ENCODE measurements around the gene MSMB. TPM values are rescaled to one million over a fixed set of nuclear protein-coding genes. Genes with fewer than 3 reads are reported as not detected.

MSMB gene
- polyA plus RNA-seq, 1 donor (not counting 4 experiments of a cell fraction or from before 2014, with no cell fraction given), result not detected

- Histone ChIP-seq H3K4me2 (ENCODE audit: control insufficient read depth, extremely low read depth, insufficient read depth, low read depth, low read length) (no peak overlapping the region), H3K4me3 (ENCODE audit: control insufficient read depth in 2 of 3, extremely low read depth in 1 of 3, insufficient read depth in 2 of 3, low read depth in 1 of 3, low read length in 3 of 3) (no peak overlapping the region), H2AFZ (ENCODE audit: control insufficient read depth, low read length) (no peak overlapping the region), H3K9ac (ENCODE audit: control insufficient read depth, extremely low read depth, insufficient read depth, low read length) (no peak overlapping the region), H3K4me1 (ENCODE audit: control insufficient read depth, extremely low read depth, insufficient read depth, low read length) (no peaks in the 10 kb centered on the region), H3K36me3 (ENCODE audit: control insufficient read depth in 2 of 2, extremely low read depth in 1 of 2, insufficient read depth in 2 of 2, low read length in 2 of 2) (no peaks in the 10 kb centered on the region), H4K20me1 (ENCODE audit: control insufficient read depth, extremely low read depth, insufficient read depth, low read length) (no peaks in the 10 kb centered on the region), H3K9me3 (ENCODE audit: control insufficient read depth, low read depth, low read length) (no peaks in the 10 kb centered on the region), H3K27ac (ENCODE audit: control insufficient read depth, insufficient read depth, low read length) (no peak overlapping the region), H3K79me2 (ENCODE audit: control insufficient read depth, insufficient read depth, low read length) (no peaks in the 10 kb centered on the region), H3K9me1 (ENCODE audit: control insufficient read depth, extremely low read depth, insufficient read depth, low read length) (no peaks in the 10 kb centered on the region), H3K27me3 (ENCODE audit: control insufficient read depth, extremely low read depth, insufficient read depth, low read length) (no peaks in the 10 kb centered on the region)
- TF ChIP-seq EZH2 (IDR thresholded peaks at IDR 0.05; ENCODE audit: low read length) (no peak), CTCF (optimal IDR thresholded peaks at IDR 0.05 in 1 of 3, IDR thresholded peaks at IDR 0.05 in 1 of 3, conservative IDR thresholded peaks at IDR 0.05 in 1 of 3; ENCODE audit: extremely low read depth in 1 of 3, insufficient read depth in 2 of 3, low read length in 3 of 3) (no peak)
- dilution Hi-C loops (cut with MboI; ENCODE audit: extremely low pct_ligation_motif_present, low sequenced_read_pairs), result no loop called here
- DNase-seq (ENCODE audit: low read depth, low spot score), result no peak
- FAIRE-seq, result no peak
These were observed 31.1 kb upstream of the MSMB start for GRCh38 chr10:46077141-46077554.

DNA sequence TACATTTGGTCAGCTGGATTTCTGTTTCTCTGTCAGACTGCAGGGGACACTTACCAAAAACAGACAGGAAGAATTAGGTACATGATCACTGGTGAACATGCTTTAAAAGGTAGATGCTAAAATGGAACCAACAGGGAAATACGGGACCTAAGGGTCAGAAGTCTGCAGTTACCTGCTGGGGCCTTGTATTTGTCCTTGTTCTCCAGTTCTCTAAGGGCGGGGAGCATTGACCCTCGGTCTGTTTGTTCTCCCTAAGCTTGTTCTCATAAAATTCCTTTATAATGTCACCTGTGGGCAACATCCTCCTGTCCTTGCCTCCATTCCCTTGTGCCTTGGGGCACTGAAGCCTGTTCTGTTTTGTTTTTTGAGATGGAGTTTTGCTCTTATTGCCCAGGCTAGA lies 29.8 kb upstream of the MSMB start:
- Histone ChIP-seq H3K4me2 (ENCODE audit: control insufficient read depth, extremely low read depth, insufficient read depth, low read depth, low read length) (no peak overlapping the region), H2AFZ (ENCODE audit: control insufficient read depth, low read length) (no peak overlapping the region), H3K27ac (ENCODE audit: control insufficient read depth, insufficient read depth, low read length) (no peak overlapping the region), H3K36me3 (ENCODE audit: control insufficient read depth in 2 of 2, extremely low read depth in 1 of 2, insufficient read depth in 2 of 2, low read length in 2 of 2) (no peaks in the 10 kb centered on the region), H3K9me3 (ENCODE audit: control insufficient read depth, low read depth, low read length) (no peaks in the 10 kb centered on the region), H3K27me3 (ENCODE audit: control insufficient read depth, extremely low read depth, insufficient read depth, low read length) (no peaks in the 10 kb centered on the region), H3K9ac (ENCODE audit: control insufficient read depth, extremely low read depth, insufficient read depth, low read length) (no peak overlapping the region), H3K4me3 (ENCODE audit: control insufficient read depth in 2 of 3, extremely low read depth in 1 of 3, insufficient read depth in 2 of 3, low read depth in 1 of 3, low read length in 3 of 3) (no peak overlapping the region), H3K9me1 (ENCODE audit: control insufficient read depth, extremely low read depth, insufficient read depth, low read length) (no peaks in the 10 kb centered on the region), H3K79me2 (ENCODE audit: control insufficient read depth, insufficient read depth, low read length) (no peaks in the 10 kb centered on the region), H4K20me1 (ENCODE audit: control insufficient read depth, extremely low read depth, insufficient read depth, low read length) (no peaks in the 10 kb centered on the region), H3K4me1 (ENCODE audit: control insufficient read depth, extremely low read depth, insufficient read depth, low read length) (no peaks in the 10 kb centered on the region)
- DNase-seq (ENCODE audit: low read depth, low spot score), result no peak
- TF ChIP-seq EZH2 (IDR thresholded peaks at IDR 0.05; ENCODE audit: low read length), result no peak
- no peak for TF ChIP-seq CTCF (optimal IDR thresholded peaks at IDR 0.05 in 1 of 3, IDR thresholded peaks at IDR 0.05 in 1 of 3, conservative IDR thresholded peaks at IDR 0.05 in 1 of 3; ENCODE audit: extremely low read depth in 1 of 3, insufficient read depth in 2 of 3, low read length in 3 of 3)
- FAIRE-seq, result no peak
- dilution Hi-C loops (cut with MboI; ENCODE audit: extremely low pct_ligation_motif_present, low sequenced_read_pairs), result no loop called here
